ENCODE measurements around the gene COX7A1. TPM values are rescaled to one million over a fixed set of nuclear protein-coding genes. Genes with fewer than 3 reads are reported as not detected.

The COX7A1 gene
- total RNA-seq, 2 experiments from 2014 or later = not detected

- H3K4me3 Mint-ChIP-seq = no peak overlapping the region
- no peaks in the 10 kb centered on the region for H3K9me3 Mint-ChIP-seq
- no peak for ATAC-seq (ENCODE audit: poor library complexity)
- POLR2A ChIA-PET = no interaction called here
- H3K4me1 ChIP-seq (ENCODE audit: insufficient read depth, low read length) = peaks cover 9% of the 10 kb centered on the region
- DNase-seq = no peak
- H3K27me3 ChIP-seq (ENCODE audit: control insufficient read depth in 1 of 2, insufficient read depth in 2 of 2, low read length in 2 of 2) = no peaks in the 10 kb centered on the region
- TF ChIP-seq CTCF (IDR thresholded peaks at IDR 0.05) = no peak
- peaks cover 16% of the 10 kb centered on the region for H3K4me1 Mint-ChIP-seq (ENCODE audit: low read depth)
- intact Hi-C loops (cut with DNase I, micrococcal nuclease) = loop anchor here in 1 of 2 experiments (10.0 kb wide), 1 partner anchor 403 kb away; the partner anchor contains the start of gene ZNF260
- no peaks in the 10 kb centered on the region for H3K9me3 ChIP-seq (ENCODE audit: control insufficient read depth in 1 of 2, insufficient read depth in 1 of 2, low read length in 2 of 2)
- H3K36me3 ChIP-seq (ENCODE audit: insufficient read depth, low read length) = peaks cover 74% of the 10 kb centered on the region
- no peaks in the 10 kb centered on the region for H3K27me3 Mint-ChIP-seq
- H3K27ac Mint-ChIP-seq = no peak overlapping the region
- no peak overlapping the region for H3K27ac ChIP-seq (ENCODE audit: low read depth in 1 of 2, low read length in 2 of 2)
- H3K36me3 Mint-ChIP-seq (ENCODE audit: low read depth) = peaks cover 72% of the 10 kb centered on the region
- CTCF ChIA-PET = no interaction called here
- no peak overlapping the region for H3K4me3 ChIP-seq (ENCODE audit: low read length)
Measured at GRCh38 chr19:36121486-36122124, 30.6 kb downstream of the COX7A1 start.

- Histone ChIP-seq H3K9me3 (ENCODE audit: control insufficient read depth in 1 of 2, insufficient read depth in 1 of 2, low read length in 2 of 2) (no peaks in the 10 kb centered on the region), H3K4me1 (ENCODE audit: insufficient read depth, low read length) (peaks cover 15% of the 10 kb centered on the region), H3K36me3 (ENCODE audit: insufficient read depth, low read length) (peaks cover 73% of the 10 kb centered on the region), H3K4me3 (ENCODE audit: low read length) (no peak overlapping the region), H3K27me3 (ENCODE audit: control insufficient read depth in 1 of 2, insufficient read depth in 2 of 2, low read length in 2 of 2) (no peaks in the 10 kb centered on the region), H3K27ac (ENCODE audit: low read depth in 1 of 2, low read length in 2 of 2) (no peak overlapping the region)
- Mint-ChIP-seq H3K9me3 (no peaks in the 10 kb centered on the region), H3K4me1 (ENCODE audit: low read depth) (peaks cover 20% of the 10 kb centered on the region), H3K27ac (no peak overlapping the region), H3K27me3 (no peaks in the 10 kb centered on the region), H3K36me3 (ENCODE audit: low read depth) (peaks cover 77% of the 10 kb centered on the region), H3K4me3 (no peak overlapping the region)
- DNase-seq (no peak), ATAC-seq (ENCODE audit: poor library complexity) (no peak)
- intact Hi-C loops (cut with DNase I, micrococcal nuclease) = loop anchor here in 1 of 2 experiments (10.0 kb wide), 1 partner anchor 404 kb away; the partner anchor contains the start of gene ZNF260
- ChIA-PET POLR2A (no interaction called here), CTCF (no interaction called here)
- TF ChIP-seq CTCF (IDR thresholded peaks at IDR 0.05) = no peak
Measured at GRCh38 chr19:36120984-36121358, 31.3 kb downstream of the COX7A1 start.

- Histone ChIP-seq H3K36me3 (ENCODE audit: insufficient read depth, low read length) (peaks cover 67% of the 10 kb centered on the region), H3K4me3 (ENCODE audit: low read length) (no peak overlapping the region), H3K4me1 (ENCODE audit: insufficient read depth, low read length) (peaks cover 19% of the 10 kb centered on the region), H3K27me3 (ENCODE audit: control insufficient read depth in 1 of 2, insufficient read depth in 2 of 2, low read length in 2 of 2) (no peaks in the 10 kb centered on the region), H3K9me3 (ENCODE audit: control insufficient read depth in 1 of 2, insufficient read depth in 1 of 2, low read length in 2 of 2) (no peaks in the 10 kb centered on the region), H3K27ac (ENCODE audit: low read depth in 1 of 2, low read length in 2 of 2) (no peak overlapping the region)
- ATAC-seq (ENCODE audit: poor library complexity) = no peak
- Mint-ChIP-seq H3K27ac (no peak overlapping the region), H3K27me3 (no peaks in the 10 kb centered on the region), H3K4me1 (ENCODE audit: low read depth) (peaks cover 24% of the 10 kb centered on the region), H3K36me3 (ENCODE audit: low read depth) (peaks cover 75% of the 10 kb centered on the region), H3K9me3 (no peaks in the 10 kb centered on the region), H3K4me3 (peak overlapping the region; percentile 17)
- ChIA-PET POLR2A (no interaction called here), CTCF (no interaction called here)
- intact Hi-C loops (cut with DNase I, micrococcal nuclease) = loop anchor here in 1 of 2 experiments (10.0 kb wide), 1 partner anchor 404 kb away; the partner anchor contains the start of gene ZNF260
- TF ChIP-seq CTCF (IDR thresholded peaks at IDR 0.05) = no peak
- no peak for DNase-seq
Measured at GRCh38 chr19:36120092-36120983, 31.9 kb downstream of the COX7A1 start.

All from CD4-positive, alpha-beta T cell (primary cell).